ENCODE data around the gene KRT33B.

- TF ChIP-seq EZH2 (IDR thresholded peaks at IDR 0.05; ENCODE audit: borderline replicate concordance, low read length) (no peak), CTCF (IDR thresholded peaks at IDR 0.05; ENCODE audit: low read length) (no peak)
Measured at GRCh38 chr17:41343029-41343428, 26.6 kb downstream of the KRT33B start.
